OCI-LY7 (cell line): ENCODE results near the gene CEP72. TPM values are rescaled to one million over a fixed set of nuclear protein-coding genes. Genes with fewer than 3 reads are reported as not detected.
A peak's percentile ranks its signal among the peaks of the same experiment; 100 is the strongest.

Experiments used
- BruUV-seq: library from RNA; stranded (reverse); fragments of 400-500 nt; replicated peaks from 2 replicates; lab custom pipeline; 2021; lab: Mats Ljungman, UMichigan
- CTCF ChIA-PET: fragments of 300-600 bp; sonication (Branson Sonifier 250); formaldehyde crosslinking; loops from one replicate; lab custom pipeline; 2022; ENCODE audit warnings: antibody characterized with exemption; ENCODE audit not compliant: unreplicated experiment; lab: Charles Lee
- POLR2A ChIA-PET: fragments of 300-600 bp; sonication (Branson Sonifier 250); formaldehyde crosslinking; loops from one replicate; lab custom pipeline; 2022; ENCODE audit warnings: antibody characterized with exemption; lab: Charles Lee
- DNase-seq: peaks from one replicate; pipeline ENCODE4 v3.0.0-alpha.2; 2015; ENCODE audit warnings: low spot score
- H2AFZ ChIP-seq: fragments of 200-600 bp; sonication (generic), shearing (Covaris generic); 2 replicates; pipeline ENCODE4 v1.6.1; 2014; ENCODE audit warnings: mild to moderate bottlenecking, antibody characterized with exemption, low read length, moderate library complexity
- H3K27ac ChIP-seq: fragments of 200-600 bp; sonication (generic); 2 replicates; pipeline ENCODE4 v1.5.1; 2014; ENCODE audit warnings: mixed run types, low read depth, mild to moderate bottlenecking, moderate library complexity, low read length, inconsistent platforms; ENCODE audit not compliant: poor library complexity, severe bottlenecking
- H3K36me3 ChIP-seq: fragments of 200-600 bp; sonication (generic); 2 replicates; pipeline ENCODE4 v1.6.1; 2014; ENCODE audit warnings: mild to moderate bottlenecking, antibody characterized with exemption, low read length, moderate library complexity, mixed read lengths; ENCODE audit not compliant: insufficient read depth
- H3K4me1 ChIP-seq: fragments of 200-600 bp; sonication (generic); 2 replicates; pipeline ENCODE4 v1.5.1; 2014; ENCODE audit warnings: mild to moderate bottlenecking, low read length; ENCODE audit not compliant: insufficient read depth, poor library complexity, severe bottlenecking
- H3K4me2 ChIP-seq: fragments of 200-600 bp; sonication (generic); 2 replicates; pipeline ENCODE4 v1.6.1; 2014; ENCODE audit warnings: mild to moderate bottlenecking, low read length
- H3K4me3 ChIP-seq: fragments of 200-600 bp; sonication (generic); 2 replicates; pipeline ENCODE4 v1.5.1; 2014; ENCODE audit warnings: mild to moderate bottlenecking, low read depth, low read length; ENCODE audit not compliant: poor library complexity, severe bottlenecking
- H3K79me2 ChIP-seq: fragments of 200-600 bp; sonication (generic); 2 replicates; pipeline ENCODE4 v1.6.1; 2016; ENCODE audit warnings: low read depth, mild to moderate bottlenecking, low read length, moderate library complexity, mixed read lengths; ENCODE audit not compliant: insufficient read depth
- H3K9me2 ChIP-seq: fragments of 200-600 bp; sonication (generic); 2 replicates; pipeline ENCODE4 v1.6.1; 2016; ENCODE audit warnings: mild to moderate bottlenecking, low read length, mixed read lengths; ENCODE audit not compliant: insufficient read depth
- H3K9me3 ChIP-seq: fragments of 200-600 bp; sonication (generic); 2 replicates; pipeline ENCODE4 v1.6.1; 2014; ENCODE audit warnings: mild to moderate bottlenecking, mixed run types, low read length, mixed read lengths
- H4K20me1 ChIP-seq: fragments of 200-600 bp; sonication (generic); 2 replicates; pipeline ENCODE4 v1.6.1; 2014; ENCODE audit warnings: mild to moderate bottlenecking, antibody characterized with exemption, low read length, moderate library complexity, mixed read lengths; ENCODE audit not compliant: insufficient read depth
- EZH2phosphoT487 ChIP-seq: fragments of 200-600 bp; sonication (generic); IDR thresholded peaks from 2 replicates; pipeline ENCODE4 v1.6.1; 2018; ENCODE audit warnings: low read depth, borderline replicate concordance, mild to moderate bottlenecking, mixed run types, antibody characterized with exemption, low read length, moderate library complexity, mixed read lengths
- intact Hi-C: fragments of 100-400 bp; cut with micrococcal nuclease; formaldehyde crosslinking; loops from one replicate; pipeline ENCODE4 v1.10.0; 2022; ENCODE audit not compliant: unreplicated experiment
- total RNA-seq, 2 experiments: library from RNA; depleted of rRNA in 1 of 2; stranded (reverse); fragments of >200 nt in 1 of 2; shearing (Covaris generic) in 1 of 2; gene quantifications; 2 replicates each; pipeline ENCODE4 v1.2.3, GENCODE V29; 2014 to 2022
- TF ChIP-seq, protein P1 (sequence below): fragments of 200-600 bp; sonication (generic); conservative IDR thresholded peaks from 2 replicates; pipeline ENCODE4 v1.5.1; 2014; ENCODE audit warnings: mild to moderate bottlenecking, antibody characterized with exemption, low read length, moderate library complexity, mixed read lengths

CEP72 gene
- total RNA-seq, 2 experiments from 2014 or later: 26.9 to 42.7 TPM

DNA sequence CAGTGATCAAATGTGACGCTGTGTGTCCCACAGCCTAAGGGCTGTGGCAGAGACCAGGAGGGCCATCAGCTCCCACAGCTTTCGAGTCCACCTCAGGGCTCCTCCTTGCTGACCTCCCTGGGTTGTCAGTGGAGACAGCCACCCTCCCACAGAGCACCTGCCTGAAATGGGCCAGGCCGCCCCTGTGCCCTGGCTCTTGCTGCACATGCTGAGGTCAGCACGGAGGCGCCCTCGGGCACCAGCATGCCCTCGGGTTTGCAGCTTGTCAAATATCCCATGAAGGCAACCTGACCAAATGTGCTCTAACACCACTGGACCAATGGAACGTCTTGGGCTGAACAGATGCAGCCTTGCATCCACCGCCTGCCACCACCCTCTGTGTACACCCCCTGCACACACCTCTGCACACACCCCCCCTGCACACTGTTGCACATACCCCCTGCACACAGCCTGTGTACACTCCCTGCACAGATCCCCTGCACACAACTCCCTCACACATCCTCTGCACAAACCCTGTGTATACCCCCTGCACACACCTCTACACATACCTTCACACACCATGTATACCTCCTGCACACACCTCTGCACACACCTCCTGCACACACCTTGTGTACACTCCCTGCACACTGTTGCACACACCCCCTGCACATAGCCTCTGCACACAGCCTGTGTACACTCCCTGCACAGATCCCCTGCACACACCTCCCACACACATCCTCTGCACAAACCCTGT lies 2.0 kb upstream of the CEP72 start:
- BruUV-seq: no TSS peak
- H2AFZ ChIP-seq: no peak overlapping the region
- TF ChIP-seq, protein P1, sequence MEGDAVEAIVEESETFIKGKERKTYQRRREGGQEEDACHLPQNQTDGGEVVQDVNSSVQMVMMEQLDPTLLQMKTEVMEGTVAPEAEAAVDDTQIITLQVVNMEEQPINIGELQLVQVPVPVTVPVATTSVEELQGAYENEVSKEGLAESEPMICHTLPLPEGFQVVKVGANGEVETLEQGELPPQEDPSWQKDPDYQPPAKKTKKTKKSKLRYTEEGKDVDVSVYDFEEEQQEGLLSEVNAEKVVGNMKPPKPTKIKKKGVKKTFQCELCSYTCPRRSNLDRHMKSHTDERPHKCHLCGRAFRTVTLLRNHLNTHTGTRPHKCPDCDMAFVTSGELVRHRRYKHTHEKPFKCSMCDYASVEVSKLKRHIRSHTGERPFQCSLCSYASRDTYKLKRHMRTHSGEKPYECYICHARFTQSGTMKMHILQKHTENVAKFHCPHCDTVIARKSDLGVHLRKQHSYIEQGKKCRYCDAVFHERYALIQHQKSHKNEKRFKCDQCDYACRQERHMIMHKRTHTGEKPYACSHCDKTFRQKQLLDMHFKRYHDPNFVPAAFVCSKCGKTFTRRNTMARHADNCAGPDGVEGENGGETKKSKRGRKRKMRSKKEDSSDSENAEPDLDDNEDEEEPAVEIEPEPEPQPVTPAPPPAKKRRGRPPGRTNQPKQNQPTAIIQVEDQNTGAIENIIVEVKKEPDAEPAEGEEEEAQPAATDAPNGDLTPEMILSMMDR: no peak
- no peak for TF ChIP-seq EZH2phosphoT487
- POLR2A ChIA-PET: no interaction called here
- CTCF ChIA-PET: no interaction called here
- intact Hi-C loops: loop anchor here (10.0 kb wide), 1 partner anchor 135 kb away; no protein-coding TSS in a partner anchor
- peaks cover 29% of the 10 kb centered on the region for H3K79me2 ChIP-seq
- H3K9me3 ChIP-seq: peaks cover 24% of the 10 kb centered on the region
- H3K36me3 ChIP-seq: peaks cover 16% of the 10 kb centered on the region
- DNase-seq: no peak
- H3K4me3 ChIP-seq: no peak overlapping the region
- H3K4me1 ChIP-seq: peaks cover 21% of the 10 kb centered on the region
- H3K4me2 ChIP-seq: no peak overlapping the region
- no peaks in the 10 kb centered on the region for H4K20me1 ChIP-seq
- no peak overlapping the region for H3K27ac ChIP-seq
- H3K9me2 ChIP-seq: no peaks in the 10 kb centered on the region

DNA sequence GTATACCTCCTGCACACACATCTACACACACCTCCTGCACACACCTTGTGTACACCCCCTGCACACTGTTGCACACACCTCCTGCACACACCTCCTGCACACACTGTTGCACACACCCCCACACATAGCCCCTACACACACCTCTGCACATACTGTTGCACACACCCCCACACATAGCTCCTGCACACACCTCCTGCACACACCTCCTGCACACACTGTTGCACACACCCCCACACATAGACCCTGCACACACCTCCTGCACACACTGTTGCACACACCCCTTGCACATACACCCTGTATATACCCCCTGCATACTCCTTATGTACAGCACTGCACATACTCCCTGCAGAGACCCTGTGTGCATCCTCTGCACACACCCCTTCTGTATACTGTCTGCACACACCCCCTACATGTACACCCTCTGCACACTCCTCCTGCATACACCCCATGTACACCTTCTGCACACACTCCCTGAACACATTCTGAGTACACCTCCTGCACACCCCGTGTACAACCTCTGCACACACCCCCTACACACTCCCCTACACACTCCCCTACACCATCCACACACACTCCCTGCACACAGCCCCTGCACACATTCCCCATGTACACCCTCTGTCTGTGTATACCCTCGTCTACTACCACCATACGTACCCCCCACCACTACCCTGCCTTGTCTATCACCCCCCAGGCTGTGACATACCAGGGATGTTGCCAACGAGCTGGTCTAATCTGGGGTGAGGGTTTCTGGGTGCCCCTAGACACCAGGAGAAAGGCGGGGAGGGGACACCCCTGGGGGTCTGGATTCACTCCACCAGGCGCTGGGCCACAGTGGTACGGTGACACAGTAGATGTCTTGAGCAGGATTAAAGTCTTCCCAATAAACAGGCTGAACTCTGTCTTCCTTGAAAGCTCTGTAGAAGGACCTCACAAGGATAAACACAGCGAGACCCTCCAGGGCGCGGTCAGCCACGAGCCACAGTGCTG lies 1.1 kb upstream of the CEP72 start:
- Histone ChIP-seq H3K9me2 (no peaks in the 10 kb centered on the region), H3K36me3 (peaks cover 24% of the 10 kb centered on the region), H3K79me2 (peaks cover 37% of the 10 kb centered on the region), H3K4me1 (peaks cover 21% of the 10 kb centered on the region), H4K20me1 (no peaks in the 10 kb centered on the region), H2AFZ (peak overlapping the region; percentile 94), H3K27ac (no peak overlapping the region), H3K9me3 (peaks cover 31% of the 10 kb centered on the region), H3K4me2 (peak overlapping the region; percentile 90), H3K4me3 (peak overlapping the region; percentile 97)
- TF ChIP-seq, protein P1: no peak
- TF ChIP-seq EZH2phosphoT487: no peak
- intact Hi-C loops: loop anchor here (10.0 kb wide), 1 partner anchor 136 kb away; no protein-coding TSS in a partner anchor
- no TSS peak for BruUV-seq
- CTCF ChIA-PET: interaction anchor here (1.0 kb wide), 1 partner anchor 165 kb away, joined by 3 read pairs; no protein-coding TSS in a partner anchor
- POLR2A ChIA-PET: interaction anchor here (0.6 to 0.7 kb wide), 3 partner anchors 32 to 906 kb away, joined by 3 to 6 read pairs (median 3); no protein-coding TSS in a partner anchor
- DNase-seq: no peak
